GM23248 (cell line): ENCODE results near the gene CYB5RL. TPM values are rescaled to one million over a fixed set of nuclear protein-coding genes. Genes with fewer than 3 reads are reported as not detected.

ENCODE experiments used
- DNase-seq: peaks from one replicate; pipeline ENCODE4 v3.0.0-alpha.2; 2015
- H2AFZ ChIP-seq: fragments of 200-600 bp; sonication (generic); 2 replicates; pipeline ENCODE4 v1.6.1; 2016; ENCODE audit warnings: antibody characterized with exemption
- H3F3A ChIP-seq: fragments of 200-600 bp; sonication (generic); 2 replicates; pipeline ENCODE4 v1.6.1; 2016; ENCODE audit warnings: mild to moderate bottlenecking, antibody characterized with exemption, mixed run types; ENCODE audit not compliant: insufficient read depth
- H3K27ac ChIP-seq: fragments of 200-600 bp; sonication (generic); 2 replicates; pipeline ENCODE4 v1.5.1; 2016; ENCODE audit warnings: mild to moderate bottlenecking
- H3K27me3 ChIP-seq: fragments of 200-600 bp; sonication (generic); replicated peaks from 2 replicates; pipeline ENCODE4 v1.6.1; 2016; ENCODE audit warnings: mild to moderate bottlenecking; ENCODE audit not compliant: insufficient read depth
- H3K36me3 ChIP-seq: fragments of 200-600 bp; sonication (generic); 2 replicates; pipeline ENCODE4 v1.6.1; 2016; ENCODE audit warnings: low read depth, mild to moderate bottlenecking
- H3K4me1 ChIP-seq: fragments of 200-600 bp; sonication (generic); 2 replicates; pipeline ENCODE4 v1.6.1; 2016; ENCODE audit warnings: mild to moderate bottlenecking; ENCODE audit not compliant: insufficient read depth
- H3K4me2 ChIP-seq: fragments of 200-600 bp; sonication (generic); one replicate; pipeline ENCODE4 v1.6.1; 2016; ENCODE audit warnings: mild to moderate bottlenecking; ENCODE audit not compliant: unreplicated experiment
- H3K4me3 ChIP-seq: fragments of 200-600 bp; sonication (generic); 2 replicates; pipeline ENCODE4 v1.5.1; 2016; ENCODE audit warnings: mild to moderate bottlenecking
- H3K79me2 ChIP-seq: fragments of 200-600 bp; sonication (generic); 2 replicates; pipeline ENCODE4 v1.6.1; 2016; ENCODE audit warnings: mild to moderate bottlenecking; ENCODE audit not compliant: insufficient read depth
- H3K9ac ChIP-seq: fragments of 200-600 bp; sonication (generic); 2 replicates; pipeline ENCODE4 v1.6.1; 2016; ENCODE audit warnings: mild to moderate bottlenecking
- H3K9me2 ChIP-seq: fragments of 200-600 bp; sonication (generic); 2 replicates; pipeline ENCODE4 v1.6.1; 2016; ENCODE audit warnings: mixed run types, mild to moderate bottlenecking, moderate library complexity; ENCODE audit not compliant: insufficient read depth
- H3K9me3 ChIP-seq: fragments of 200-600 bp; sonication (generic); one replicate; pipeline ENCODE4 v1.6.1; 2017; ENCODE audit warnings: low read depth
- H4K20me1 ChIP-seq: fragments of 200-600 bp; sonication (generic); 2 replicates; pipeline ENCODE4 v1.6.0; 2016; ENCODE audit not compliant: insufficient read depth
- EZH2 ChIP-seq: fragments of 200-600 bp; sonication (generic); IDR thresholded peaks from 2 replicates; pipeline ENCODE4 v1.6.1; 2018; ENCODE audit warnings: antibody characterized with exemption, mild to moderate bottlenecking; ENCODE audit not compliant: insufficient read depth, poor library complexity, severe bottlenecking
- EZH2phosphoT487 ChIP-seq: fragments of 200-600 bp; sonication (generic); IDR thresholded peaks from 2 replicates; pipeline ENCODE4 v1.6.1; 2018; ENCODE audit warnings: antibody characterized with exemption, moderate library complexity, mild to moderate bottlenecking, low read depth; ENCODE audit not compliant: insufficient read depth
- WGBS, 2 experiments: methylation state at CpG; one replicate each; pipeline ENCODE4 v1.1.6; 2015 to 2017; ENCODE audit warnings: low lambda C conversion rate in 2 of 2, low coverage in 1 of 2; ENCODE audit errors: missing lambda C conversion rate in 2 of 2; 5-methylcytosine and 5-hydroxymethylcytosine counted together
- in situ Hi-C: fragments of 300-500 bp; cut with MboI; formaldehyde crosslinking; loops from 2 replicates; pipeline ENCODE4 v1.15.0; 2020
- polyA plus RNA-seq: library from polyadenylated mRNA; unstranded; fragments of >200 nt; fragmentation: Nextera tagmentation; extraction: Ambion mirVana; gene quantifications from 2 replicates; pipeline ENCODE4 v1.2.1, GENCODE V29; 2016
- total RNA-seq: library from RNA; depleted of rRNA; stranded (reverse); fragments of >200 nt; shearing (Covaris generic); gene quantifications from 2 replicates; pipeline ENCODE4 v1.2.3, GENCODE V29; 2014

CYB5RL gene
- total and polyA plus RNA-seq, 2 experiments from 2014 or later = 2.5 to 3.3 TPM

DNA sequence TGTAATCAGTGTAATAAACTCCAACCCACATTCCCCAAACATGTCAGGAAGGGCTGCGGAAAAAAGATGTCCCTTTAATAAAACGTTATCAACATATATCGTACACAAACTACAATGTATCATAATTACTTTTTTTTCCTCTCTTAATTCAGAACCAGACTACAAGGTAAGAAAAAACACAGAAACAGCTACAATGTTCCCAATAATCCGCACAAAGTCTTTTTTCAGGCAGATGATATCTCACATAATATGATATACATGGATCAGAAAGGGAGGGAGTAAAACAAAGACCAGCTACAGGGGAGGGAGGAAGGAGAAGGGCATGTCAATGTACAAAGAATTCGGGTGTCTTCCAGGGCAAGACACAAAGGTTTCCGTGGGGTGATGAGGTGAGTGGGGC is 25.5 kb upstream of the CYB5RL start:
- WGBS, 2 experiments = 91 to 92% methylated on average over 6 of the region's 6 CpGs
- in situ Hi-C loops = no loop called here

DNA sequence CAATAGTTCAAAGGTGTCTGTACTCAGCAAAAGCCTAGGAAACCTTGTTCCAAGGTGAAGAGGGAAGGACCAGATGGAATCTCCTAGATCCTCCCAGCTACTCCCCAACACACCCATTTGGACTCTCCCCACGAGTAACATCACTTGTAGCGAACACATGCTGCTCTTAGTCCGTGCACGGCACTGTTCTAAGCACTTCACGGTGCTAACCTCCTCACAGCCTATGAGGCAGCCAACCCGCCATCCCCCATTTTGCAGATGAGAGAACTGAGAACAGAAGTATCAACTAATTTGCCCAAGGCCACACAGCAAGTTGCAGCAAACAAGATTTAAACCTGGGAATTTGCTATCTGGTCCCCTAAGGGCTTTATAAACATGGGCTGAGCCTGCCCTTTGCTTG is 24.4 kb upstream of the CYB5RL start:
- in situ Hi-C loops = no loop called here

More for the DNA sequence above, 25.5 kb upstream of the CYB5RL start:
- TF ChIP-seq EZH2phosphoT487 (no peak), EZH2 (no peak)
- Histone ChIP-seq H2AFZ (no peak overlapping the region), H3K27ac (no peak overlapping the region), H4K20me1 (no peaks in the 10 kb centered on the region), H3K4me2 (no peak overlapping the region), H3K4me3 (no peak overlapping the region), H3K9me3 (no peaks in the 10 kb centered on the region), H3K27me3 (no peaks in the 10 kb centered on the region), H3K9ac (no peak overlapping the region), H3K9me2 (no peaks in the 10 kb centered on the region), H3K36me3 (no peaks in the 10 kb centered on the region), H3K79me2 (no peaks in the 10 kb centered on the region), H3F3A (peaks cover 12% of the 10 kb centered on the region), H3K4me1 (peaks cover 27% of the 10 kb centered on the region)
- DNase-seq = no peak

DNA sequence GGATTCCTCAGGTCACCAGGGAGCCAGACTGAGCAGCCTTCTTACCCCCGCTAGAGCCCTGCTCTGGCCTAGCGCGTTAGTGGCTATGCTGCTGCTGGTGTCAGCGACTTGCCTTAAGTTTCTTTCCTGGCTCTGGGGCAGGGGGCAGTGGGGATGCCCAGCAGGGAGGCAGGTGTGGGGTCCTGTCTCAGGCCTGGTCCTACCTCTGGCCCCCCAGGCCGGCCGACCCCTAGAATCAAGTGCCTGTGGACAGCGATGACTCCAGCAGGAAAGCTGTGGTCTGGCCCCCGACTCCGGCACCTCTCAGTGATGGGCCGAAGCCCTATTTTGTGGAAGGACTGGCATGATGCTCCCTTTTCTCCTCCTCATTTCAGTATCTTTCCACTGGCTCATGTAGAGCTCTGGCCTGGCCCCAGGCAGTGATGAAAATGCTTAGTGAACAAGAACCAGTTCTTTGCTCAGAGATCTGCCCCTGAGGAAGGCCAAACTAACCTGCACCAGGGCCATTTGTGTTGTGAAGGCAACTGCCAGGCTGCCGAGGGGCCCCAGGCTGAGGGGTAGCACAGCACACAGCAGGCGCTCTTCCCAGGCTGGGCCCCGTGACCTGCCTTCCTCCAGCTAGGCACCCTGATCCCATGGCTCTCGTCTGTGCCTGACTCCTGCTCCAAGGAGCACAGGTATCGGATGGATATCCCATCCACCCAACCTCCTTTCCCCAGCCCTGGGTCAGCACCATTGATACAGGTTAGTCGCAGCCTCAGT is 23.8 kb upstream of the CYB5RL start:
- H2AFZ ChIP-seq = no peak overlapping the region
- H3K9ac ChIP-seq = no peak overlapping the region
- no peak overlapping the region for H3K4me2 ChIP-seq
- H3K36me3 ChIP-seq = no peaks in the 10 kb centered on the region
- no peak for TF ChIP-seq EZH2
- TF ChIP-seq EZH2phosphoT487 = no peak
- no peak overlapping the region for H3K27ac ChIP-seq
- H3K79me2 ChIP-seq = no peaks in the 10 kb centered on the region
- H3K27me3 ChIP-seq = no peaks in the 10 kb centered on the region
- H3K9me2 ChIP-seq = no peaks in the 10 kb centered on the region
- in situ Hi-C loops = no loop called here
- no peak overlapping the region for H3K4me3 ChIP-seq
- no peaks in the 10 kb centered on the region for H4K20me1 ChIP-seq
- H3K9me3 ChIP-seq = no peaks in the 10 kb centered on the region
- DNase-seq = no peak
- WGBS, 2 experiments = 96 to 98% methylated on average over 16 of the region's 16 CpGs
- H3F3A ChIP-seq = peaks cover 26% of the 10 kb centered on the region
- peaks cover 34% of the 10 kb centered on the region for H3K4me1 ChIP-seq

More for the DNA sequence above, 24.4 kb upstream of the CYB5RL start:
- DNase-seq = no peak
- no peak for TF ChIP-seq EZH2
- TF ChIP-seq EZH2phosphoT487 = no peak
- H3K9me3 ChIP-seq = no peaks in the 10 kb centered on the region
- no peak overlapping the region for H3K9ac ChIP-seq
- 85 to 94% methylated on average over 6 of the region's 6 CpGs for WGBS, 2 experiments
- no peak overlapping the region for H3K4me2 ChIP-seq
- H3K4me1 ChIP-seq = peaks cover 34% of the 10 kb centered on the region
- H2AFZ ChIP-seq = no peak overlapping the region
- no peaks in the 10 kb centered on the region for H3K27me3 ChIP-seq
- no peaks in the 10 kb centered on the region for H3K36me3 ChIP-seq
- H4K20me1 ChIP-seq = no peaks in the 10 kb centered on the region
- H3K27ac ChIP-seq = no peak overlapping the region
- H3K79me2 ChIP-seq = no peaks in the 10 kb centered on the region
- no peaks in the 10 kb centered on the region for H3K9me2 ChIP-seq
- H3K4me3 ChIP-seq = no peak overlapping the region
- H3F3A ChIP-seq = peaks cover 20% of the 10 kb centered on the region

DNA sequence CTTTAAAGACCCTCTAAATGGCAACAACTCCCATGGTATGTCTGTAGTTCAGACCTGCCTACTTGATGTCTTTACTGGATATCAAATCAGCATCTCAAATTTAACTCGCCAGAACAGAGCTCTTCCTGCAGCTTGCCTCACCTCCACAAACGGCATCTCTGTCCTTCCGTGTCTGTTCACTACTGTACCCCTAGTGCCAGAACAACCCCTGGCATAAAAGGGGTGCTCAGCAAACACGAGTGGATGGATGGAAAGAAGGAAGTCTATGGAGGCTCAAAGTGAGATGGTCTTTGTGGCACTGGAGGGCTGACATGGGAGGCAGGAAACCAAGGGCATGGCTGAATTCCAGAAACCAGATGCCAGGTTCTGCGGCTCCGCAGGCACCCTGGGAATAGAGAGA is 22.9 kb upstream of the CYB5RL start:
- WGBS, 2 experiments = 84 to 89% methylated on average over 6 of the region's 6 CpGs
- Histone ChIP-seq H3K9ac (no peak overlapping the region), H3K27me3 (no peaks in the 10 kb centered on the region), H3K79me2 (no peaks in the 10 kb centered on the region), H3F3A (peaks cover 34% of the 10 kb centered on the region), H3K4me1 (peaks cover 32% of the 10 kb centered on the region), H3K9me2 (no peaks in the 10 kb centered on the region), H3K9me3 (no peaks in the 10 kb centered on the region), H3K27ac (no peak overlapping the region), H4K20me1 (no peaks in the 10 kb centered on the region), H3K4me3 (no peak overlapping the region), H3K4me2 (no peak overlapping the region), H3K36me3 (peaks cover 3% of the 10 kb centered on the region; the same call in 1 of the 2 replicates), H2AFZ (no peak overlapping the region)
- TF ChIP-seq EZH2phosphoT487 (no peak), EZH2 (no peak)
- DNase-seq = no peak
- in situ Hi-C loops = no loop called here
